CD1c-positive myeloid dendritic cell (primary cell): ENCODE measurements around the gene OAF.

ENCODE experiments used
- DNase-seq: peaks from one replicate; pipeline ENCODE4 v3.0.0-alpha.2; 2016; ENCODE audit errors: extremely low spot score

OAF gene

DNA sequence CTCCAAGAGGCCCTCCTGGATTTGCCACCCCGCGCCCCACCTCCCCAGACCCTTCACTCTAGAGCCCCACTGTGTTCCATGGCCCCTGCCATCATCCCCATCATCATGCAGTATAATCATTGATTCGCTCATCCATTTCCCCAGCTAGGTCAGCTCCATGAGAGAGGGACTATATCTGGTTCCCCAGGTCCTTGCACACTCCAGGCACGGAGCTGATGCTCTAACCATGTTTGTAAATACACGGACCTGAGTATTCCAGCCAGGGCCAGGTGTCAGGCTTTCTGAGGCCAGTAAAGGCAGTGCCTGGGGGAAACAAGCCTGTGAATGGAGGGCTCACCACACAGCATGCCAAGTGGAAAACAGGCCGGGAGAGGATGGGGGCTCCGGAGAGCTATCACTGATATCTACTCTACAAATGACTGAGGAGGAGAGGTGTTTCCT is 27.1 kb upstream of the OAF start:
- DNase-seq, result no peak

DNA sequence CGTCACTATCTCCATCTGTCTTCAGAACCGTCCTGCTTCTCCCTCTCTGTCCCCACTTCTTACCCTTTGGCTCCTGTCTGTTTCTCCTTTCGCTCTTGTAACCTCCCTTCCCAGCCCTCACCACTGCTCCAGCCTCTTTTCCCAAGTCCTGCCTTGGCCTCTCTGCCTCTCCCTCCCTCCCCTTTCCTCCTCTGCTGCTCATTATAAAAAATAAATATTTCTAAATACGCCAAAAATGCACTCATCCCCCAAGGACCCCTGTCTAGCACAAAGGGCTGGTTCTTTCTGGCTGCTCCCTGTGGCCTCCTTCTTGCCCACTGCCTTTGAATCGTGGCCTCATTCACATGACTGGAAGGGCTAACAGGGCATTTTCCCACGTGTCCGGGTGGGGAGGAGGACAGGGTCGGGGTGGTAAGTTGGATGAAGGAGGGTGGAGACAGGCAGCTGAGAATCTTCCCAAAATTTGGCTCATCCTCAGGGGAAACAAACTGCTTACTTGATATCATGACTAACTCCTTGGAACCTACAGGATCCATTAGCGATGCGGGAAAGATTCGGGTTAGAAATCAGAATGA is 26.4 kb upstream of the OAF start:
- DNase-seq, result no peak

DNA sequence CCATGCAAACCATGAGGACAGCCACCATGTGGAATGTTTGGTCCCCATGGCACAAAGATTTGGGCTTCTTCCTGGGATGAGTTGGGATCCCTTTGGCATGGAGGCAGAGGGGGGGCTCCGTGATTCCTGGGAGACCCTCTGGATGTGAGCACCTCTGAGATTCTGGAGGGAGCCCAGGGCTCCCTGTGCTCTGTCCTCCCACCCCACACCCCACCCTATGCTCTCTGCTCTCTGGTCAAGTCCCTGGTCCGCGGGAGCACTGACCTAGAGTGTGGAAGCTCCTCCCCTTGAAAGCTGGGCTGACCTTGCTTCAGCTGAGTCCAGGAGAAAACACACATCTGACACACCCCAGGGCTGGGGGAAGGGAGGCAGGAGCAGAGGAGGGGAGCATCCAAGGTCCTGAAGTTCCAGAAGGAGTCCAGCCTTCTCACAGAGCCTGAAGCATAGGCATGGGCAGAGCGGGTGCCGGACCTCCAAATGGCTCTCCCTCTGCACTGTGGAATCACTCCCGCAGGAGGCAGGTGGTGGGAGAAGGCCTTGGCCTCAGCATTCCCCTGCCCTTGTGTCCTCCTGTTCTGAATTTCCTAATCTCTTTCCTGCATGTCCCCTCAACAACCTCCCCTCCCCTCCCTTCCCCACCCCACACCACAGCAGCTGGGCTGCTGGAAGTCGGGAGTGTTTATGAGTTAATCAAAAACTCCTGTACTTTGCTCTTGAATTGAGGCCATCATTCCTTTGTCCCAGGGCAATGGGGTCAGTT is 25.7 kb upstream of the OAF start:
- no peak for DNase-seq

DNA sequence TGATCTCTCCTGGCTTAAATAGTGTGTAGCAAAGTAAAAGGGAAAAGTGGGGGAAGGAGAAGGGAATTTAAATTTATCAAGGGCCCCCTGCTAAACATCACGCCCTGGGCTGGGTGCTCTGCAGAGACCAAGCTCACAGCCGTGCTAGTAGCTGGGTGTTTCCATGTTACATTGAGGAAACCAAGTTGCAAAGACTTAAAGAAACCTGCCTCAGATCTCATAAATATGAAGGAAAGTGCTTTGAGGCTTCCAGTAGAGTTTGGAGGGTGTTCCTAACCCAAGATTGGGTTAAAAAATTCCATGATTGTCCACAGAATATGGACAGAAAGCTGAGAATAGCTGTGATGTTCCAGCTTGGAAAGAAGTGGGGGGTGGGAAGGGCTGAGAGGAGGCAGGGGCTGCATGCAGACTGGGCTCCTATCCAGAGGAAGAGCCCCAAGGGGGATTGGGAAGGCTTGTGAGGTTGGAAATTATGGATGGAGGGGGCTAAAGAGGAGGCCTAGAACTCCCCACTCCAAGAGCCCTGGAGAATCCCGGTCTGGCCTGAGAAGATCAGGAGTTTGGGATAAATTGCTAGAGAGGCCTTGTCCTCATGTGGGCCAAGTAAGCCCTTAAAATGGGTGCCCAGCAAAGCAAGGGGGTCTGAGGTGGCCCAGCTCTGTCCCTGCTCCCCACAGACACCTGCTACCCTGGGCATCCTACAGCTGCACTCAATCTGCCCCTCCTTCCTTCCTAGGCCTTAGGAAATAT is 25.0 kb upstream of the OAF start:
- DNase-seq, result no peak

DNA sequence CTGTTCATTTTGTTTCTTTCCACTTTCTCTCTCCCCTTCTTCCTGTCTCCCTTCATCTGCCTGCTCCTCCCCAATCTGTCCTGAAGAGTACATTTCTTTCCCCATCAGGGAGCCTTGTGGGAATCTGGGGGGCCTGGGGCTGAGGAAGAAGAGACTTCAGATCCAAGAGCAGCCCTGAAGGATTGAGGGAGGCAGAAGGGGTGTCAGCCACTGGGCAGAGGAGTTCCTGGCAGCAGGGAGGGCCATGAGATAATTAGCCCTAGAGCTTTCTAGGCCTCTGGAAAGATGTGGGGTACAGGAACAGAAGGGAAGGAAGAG is 24.4 kb upstream of the OAF start:
- DNase-seq, result no peak

DNA sequence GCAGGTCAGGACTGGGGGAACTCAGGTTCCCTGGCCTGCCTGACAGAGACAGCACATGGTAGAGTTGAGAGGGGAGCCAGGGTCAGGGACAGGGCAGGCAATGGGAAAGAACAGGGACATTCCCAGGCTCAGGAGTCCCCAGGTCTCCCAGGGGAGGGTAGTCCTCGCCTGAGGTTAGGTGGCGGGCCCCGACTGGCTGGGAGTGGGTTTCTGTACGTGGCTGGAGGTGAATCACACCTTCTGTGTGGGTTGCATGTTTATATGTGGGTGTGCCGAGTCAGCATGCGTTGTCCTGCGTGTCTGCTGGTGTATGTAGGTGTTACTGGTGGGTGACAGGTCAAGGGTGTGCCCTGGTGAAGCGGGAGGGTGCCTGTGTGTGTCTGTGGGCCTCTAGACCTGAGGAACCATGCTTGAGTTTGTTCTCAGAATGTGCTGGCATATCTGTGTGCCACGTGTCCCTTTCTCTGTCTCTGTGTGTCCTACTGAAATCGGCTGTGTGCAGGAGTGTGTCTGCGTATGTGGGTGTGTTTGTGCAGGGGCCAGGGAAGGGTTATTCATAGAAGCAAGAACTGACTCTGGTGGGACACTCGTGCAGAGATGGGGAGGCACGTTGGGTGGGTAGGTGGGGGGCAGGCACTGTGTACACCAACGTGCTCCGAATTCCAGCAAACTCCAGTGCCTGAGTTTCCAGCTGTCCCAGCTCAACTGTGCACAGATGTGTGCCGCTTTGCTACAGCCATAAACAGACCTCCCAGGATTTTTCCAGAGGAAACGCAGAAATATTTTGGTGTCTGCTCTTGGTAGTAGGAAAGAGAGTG is 23.8 kb upstream of the OAF start:
- DNase-seq, result peak; percentile 24

DNA sequence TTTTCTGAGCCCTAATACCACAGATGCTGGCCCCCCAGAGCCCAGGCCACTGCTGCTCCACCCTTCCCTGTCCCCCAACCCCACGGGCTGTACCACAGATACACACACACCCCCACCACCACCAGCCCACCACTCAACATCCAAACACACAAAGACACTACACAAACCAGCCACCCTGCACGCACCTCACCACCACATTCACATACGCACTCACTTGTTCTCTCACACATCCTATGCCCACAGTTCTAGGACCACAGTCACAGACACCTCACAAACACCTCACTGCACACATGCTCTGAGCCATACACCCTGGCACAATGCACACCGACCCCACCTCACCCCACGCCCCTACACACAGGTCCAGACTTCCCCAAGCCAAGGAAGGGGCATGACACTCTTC is 22.5 kb upstream of the OAF start:
- DNase-seq, result no peak

DNA sequence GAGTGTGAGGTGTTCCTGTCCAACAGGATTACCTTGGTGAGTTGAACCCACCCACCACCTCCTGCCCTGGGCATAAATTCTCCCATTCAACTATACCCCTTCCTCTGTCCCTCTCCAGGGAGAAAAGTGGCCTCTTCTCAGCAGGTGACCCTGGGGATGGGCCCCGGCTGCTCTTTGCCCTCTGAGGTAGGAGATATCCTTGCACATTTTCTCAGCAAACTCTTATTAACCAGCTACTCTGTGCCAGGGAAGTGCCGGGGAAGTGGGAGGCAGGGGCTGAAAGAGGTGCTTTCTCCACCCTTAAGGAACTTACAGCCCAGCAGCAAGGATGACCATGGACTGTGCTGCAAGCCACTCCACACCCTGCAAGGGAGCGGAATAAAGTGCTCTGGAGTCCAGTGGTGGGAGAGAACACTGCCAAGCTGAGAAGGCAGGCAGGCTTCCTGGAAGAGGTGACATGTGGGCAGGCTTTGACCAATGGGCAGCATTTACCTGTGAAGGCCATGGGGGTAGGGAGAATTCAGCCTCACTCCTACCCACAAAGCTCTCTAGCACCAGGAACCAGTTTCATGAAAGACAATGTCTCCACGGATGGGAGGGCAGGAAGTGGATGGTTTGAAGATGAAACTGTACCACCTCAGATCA is 21.9 kb upstream of the OAF start:
- DNase-seq, result no peak

DNA sequence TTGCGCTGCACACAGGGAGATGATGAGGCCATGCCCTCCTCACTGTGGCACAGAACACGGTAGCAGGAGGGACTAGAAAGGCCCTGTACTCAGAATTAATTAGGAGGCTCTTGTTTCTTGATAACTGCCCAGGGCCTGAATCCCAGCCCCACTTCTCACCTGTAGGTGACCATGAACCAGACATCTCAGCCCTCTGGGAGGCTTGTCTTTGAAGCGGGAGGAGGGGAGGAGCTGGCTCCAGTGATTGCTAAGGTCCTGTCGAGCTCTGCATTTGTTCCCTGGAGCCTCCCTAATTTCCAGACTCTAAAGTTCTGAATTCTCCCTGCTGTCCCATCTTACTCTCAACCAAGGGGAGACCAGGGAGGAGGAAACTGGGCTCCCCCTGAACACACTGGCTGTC is 19.8 kb upstream of the OAF start:
- DNase-seq, result no peak

DNA sequence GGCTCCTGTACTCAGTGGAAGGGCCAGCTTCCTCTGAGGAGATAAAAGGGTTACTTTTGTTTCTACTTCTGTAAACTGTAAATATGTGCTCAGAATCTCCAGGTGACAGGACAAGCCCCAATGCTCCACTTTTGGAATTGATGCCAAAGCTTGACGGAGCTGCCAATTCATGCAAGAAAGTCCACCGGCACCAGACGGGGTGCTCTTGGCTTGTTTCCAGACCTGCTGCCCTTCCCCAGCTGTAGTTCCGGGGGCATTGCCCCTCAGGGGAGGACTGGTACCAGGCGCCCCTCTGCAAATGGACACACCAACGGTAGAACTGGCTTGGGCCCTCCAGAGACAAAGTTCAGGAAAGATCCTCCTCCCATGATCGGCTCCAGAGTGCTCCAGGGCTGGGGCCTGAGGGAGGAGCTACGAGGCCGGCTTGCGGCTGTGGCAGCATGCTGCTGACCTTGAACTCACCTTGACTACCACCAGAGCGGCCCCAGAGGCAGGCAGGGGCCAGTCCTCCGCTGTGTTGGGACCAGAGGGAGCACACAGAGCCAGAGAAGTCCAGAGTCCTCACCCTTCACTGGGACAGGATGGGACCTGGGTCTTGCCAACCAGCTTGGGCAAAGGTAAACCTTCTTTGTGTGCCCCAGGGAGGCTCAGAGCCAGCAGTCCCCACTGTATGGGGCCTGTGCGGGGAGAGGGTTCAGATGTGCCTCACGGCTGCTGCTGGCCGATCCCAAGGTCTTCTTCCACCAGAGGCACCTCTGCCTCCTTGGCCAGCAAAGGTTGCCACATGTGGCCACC is 17.8 kb upstream of the OAF start:
- DNase-seq, result no peak

DNA sequence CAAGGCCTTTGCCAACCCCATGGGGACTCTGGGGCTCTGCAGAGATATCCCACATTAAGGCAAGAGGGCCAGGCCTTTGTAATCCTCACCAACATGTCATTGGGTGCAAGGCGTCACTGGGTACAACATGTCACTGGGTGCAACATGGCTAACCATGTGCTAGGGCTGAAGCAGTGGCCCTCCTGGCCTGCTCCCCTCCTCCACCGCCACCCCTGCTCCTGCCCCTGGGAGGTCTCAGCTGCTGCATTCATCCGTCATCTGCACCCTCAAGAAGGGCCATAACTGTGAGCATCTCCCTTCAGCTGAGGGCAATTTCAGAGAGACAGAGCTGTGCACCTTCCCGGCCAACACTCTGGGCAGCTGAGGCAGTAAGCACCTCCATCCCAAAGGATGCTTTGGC is 16.7 kb upstream of the OAF start:
- no peak for DNase-seq

DNA sequence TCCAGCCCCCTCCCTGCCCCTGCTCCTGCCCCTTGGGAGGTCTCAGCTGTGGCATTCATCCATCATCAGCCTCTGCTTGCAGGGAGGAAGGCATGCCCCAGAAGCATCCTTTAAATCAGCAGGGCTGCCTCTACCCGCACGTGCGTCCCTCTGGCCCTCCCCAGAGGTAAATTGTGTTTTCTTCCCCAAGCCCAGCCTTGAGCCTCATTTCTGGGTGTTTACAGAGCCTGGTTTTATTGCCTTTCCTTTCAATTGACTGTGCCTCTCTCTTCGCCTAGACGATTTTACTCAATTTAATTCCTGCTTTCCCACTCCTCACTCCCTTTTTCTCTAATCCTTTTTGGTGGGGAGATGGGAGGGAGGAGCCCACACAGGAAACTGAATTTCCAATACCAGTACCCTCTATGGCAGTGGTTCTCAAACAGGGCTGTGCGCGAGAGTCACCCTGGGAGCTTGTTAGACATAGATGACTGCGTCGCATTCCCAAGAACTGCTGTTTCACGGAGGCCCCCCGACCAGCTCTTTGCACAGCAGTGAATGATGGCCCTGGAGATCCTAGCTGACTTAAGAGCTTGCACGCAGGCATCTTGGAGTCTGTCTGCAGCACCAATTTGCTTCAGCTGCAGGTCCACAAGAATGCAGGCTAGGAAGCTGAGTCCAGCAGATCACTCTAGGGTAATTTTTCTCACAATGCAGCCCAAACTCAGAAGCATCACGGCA is 15.1 kb upstream of the OAF start:
- DNase-seq, result no peak

DNA sequence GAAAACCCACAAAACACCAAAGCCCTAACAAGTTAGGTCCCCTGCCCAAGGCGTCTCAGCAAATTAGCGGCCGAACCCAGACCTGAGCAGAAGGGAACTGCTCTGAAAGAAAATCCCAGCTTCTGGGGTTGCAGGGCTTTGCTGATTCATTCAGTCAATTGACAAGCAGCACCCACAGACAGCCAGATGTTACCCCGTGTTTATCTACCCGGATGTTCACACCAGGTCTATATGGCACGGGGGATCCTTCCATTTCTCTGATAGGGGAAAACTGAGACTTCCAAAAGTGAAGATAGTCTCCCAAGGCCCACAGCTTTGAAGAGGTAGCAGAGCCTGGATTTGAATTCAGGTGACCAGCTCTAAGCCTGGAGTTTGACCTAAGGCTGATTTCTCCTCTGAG is 14.0 kb upstream of the OAF start:
- DNase-seq, result no peak

DNA sequence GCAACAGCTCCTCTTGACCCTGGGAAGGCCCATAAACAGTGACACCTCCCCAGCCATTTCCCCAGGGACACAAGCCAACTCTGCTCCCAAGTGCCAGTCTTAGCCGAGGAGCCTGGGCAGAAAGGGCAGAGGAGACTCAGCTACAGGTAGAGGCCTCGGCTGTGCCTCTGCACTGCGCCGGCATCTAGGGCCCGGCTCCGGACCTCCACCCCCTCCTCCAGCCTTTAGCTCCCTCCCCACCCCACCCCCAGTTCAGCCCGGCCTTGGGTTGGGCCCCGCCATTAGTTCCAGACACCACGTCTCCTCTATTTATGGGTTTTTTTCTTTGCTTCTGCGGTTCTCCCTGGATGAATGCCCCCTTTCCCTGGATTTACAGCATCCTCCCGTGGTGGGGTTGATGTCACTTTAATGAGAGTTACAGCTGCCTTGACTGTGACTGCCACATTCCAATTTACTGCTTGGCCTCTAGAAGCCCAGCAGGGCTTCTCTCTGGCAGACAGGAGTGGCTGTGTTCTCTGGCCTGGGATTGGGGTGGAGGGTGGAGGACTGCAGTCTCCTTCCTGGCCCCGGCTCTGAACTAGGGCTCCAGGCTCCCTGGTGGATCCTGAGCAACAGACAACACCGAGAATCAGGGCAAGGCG is 13.5 kb upstream of the OAF start:
- DNase-seq, result no peak

DNA sequence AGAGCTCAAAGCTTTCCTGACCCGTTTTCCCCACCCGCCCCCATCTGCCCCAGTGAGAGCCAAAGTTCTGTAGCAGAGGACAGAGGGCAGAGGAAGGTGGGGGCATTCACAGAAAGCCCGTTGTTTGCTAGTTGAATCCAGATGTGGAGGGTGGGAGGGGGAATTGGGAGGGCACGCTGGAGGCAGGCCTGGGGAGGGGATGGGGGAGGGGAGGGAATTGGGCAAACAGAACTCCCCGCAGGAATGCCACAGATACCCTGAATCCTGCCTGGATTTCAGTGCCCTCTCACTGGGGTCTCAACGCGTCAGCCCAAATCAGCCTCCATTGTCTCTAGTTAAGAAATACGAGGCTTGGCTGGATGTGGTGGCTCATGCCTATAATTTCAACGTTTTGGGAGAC is 12.9 kb upstream of the OAF start:
- no peak for DNase-seq

DNA sequence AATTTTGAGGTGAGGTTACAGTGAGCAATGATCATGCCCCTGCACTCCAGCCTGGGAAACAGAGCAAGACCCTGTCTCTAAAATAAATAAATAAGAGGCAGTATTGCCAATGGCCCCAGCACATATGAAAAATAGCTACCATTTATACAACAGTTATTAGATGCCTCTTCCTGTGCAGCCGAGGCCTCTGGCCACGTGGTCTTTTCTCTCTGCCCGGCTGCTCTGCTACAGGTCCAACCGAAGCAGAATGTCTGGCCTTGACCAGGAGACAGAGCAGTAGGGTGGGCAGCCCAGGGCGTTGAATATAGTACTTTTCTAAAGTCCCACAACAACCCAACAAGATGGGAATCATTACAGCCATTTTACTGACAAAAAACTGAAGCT is 12.4 kb upstream of the OAF start:
- DNase-seq, result no peak

DNA sequence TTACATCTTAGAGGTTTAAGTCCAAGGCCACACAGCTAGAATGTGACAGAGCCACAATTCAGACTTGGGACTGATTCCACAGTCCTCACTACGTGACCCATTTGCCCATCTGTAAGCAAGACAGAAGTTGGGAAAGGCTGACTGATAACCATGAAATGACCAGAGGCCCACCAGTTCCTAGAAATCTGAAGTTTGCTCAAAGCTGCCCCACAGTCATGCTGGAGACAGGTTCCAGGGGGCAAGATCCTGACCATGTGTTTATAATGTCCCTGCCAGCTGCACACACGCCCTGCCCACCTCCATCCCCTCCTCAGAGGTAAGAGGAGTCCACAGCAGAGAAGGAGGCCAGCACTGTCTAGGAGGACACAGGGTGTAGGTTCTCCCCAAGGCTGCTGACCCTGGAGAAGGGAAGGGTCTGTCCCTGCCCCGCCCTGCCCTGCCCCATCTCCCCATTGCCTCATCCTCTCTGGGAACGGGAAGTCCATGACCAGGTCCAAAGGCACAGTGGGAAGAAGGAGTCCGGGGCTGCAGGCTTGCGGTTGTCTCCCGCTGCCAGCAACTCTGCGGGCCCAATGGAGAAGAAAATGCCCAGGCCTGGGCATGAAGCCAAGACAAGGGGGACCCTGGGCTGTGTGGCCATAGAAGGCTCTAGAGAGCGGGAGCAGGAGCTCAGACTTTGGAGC is 11.9 kb upstream of the OAF start:
- no peak for DNase-seq

DNA sequence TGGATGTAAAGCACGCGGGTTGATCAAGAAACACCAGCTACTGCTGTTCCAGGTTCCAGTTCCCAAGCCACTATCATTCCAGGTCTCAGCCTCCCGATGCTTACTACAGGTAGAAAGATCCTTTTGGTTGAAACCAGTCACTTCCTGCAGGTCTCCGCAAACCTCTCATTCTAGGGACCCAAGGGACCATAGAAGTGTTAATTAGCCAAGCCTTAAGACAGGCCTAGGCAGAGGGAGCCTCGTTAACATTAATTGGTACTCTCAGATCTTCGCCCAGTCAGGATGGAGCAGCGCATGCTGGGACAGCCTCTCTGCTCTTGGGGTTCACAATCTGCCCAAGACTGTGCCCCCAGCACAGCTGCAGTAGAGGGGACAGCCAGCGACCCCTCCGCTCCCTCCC is 11.2 kb upstream of the OAF start:
- DNase-seq, result no peak

DNA sequence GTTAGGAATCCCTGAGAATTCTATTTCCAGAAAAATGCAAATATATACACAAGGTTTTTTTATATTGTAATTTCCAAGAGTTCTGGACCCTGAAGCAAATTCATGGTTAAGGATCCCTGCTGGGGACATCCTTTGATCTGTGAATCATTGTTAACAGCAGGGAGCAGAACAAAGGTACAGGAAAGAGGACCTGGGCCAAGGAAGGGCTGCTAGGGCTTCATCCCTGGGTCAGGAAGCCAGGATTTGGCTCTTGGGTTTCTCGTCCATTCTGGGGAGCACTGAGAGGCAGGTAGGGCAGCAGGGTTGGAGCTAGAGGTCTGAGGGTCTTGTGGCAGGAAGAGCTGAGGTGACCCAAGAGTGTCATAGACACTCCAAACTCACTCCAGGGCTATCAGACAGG is 10.2 kb upstream of the OAF start:
- no peak for DNase-seq
